ENCODE measurements around the gene CTBS.
"Not testable (repeated sequence)": the region's sequence is repeated elsewhere in the genome, so short reads cannot be mapped to it uniquely, and the experiment has no call there.

CTBS gene

DNA sequence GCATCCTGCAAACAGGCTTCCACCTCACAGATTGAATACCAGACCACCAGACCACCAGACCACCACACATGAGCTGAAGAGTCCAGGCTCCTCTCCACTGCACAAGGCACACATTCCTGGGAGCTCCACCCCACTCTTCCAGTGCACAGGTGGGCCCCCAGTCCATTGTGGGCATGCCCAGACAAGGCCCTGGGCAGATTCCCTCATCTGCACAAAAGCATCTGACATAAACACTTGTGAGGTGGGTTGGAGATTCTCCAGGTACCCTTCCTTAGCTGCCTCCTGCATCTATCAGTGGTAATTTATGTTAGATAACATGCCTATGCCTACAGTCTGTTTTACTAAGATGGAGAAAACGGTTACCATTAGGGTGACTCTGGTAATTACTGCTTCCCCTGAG, 11.6 kb upstream of the CTBS start:
- no peak for DNase-seq (ENCODE audit: low read depth)

DNA sequence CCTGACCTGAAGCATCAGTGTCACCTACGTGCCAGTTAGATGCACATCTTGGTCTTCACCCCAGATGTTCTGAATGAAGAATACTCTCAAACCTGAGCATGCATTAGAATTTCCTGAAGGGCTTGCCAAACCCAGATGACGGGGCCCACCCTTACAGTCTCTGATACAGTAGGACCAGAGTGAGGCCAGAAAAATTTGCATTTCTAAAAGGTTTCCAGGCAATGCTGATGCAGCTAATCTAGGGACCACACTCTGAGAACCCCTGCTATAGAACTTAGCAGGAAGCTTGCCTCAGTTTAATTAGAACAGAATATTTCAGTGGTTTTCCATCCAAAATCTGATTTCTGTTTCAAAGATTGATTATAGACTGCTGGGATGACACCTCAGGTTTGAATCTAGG, 9.9 kb upstream of the CTBS start:
- no peak for DNase-seq (ENCODE audit: low read depth)

DNA sequence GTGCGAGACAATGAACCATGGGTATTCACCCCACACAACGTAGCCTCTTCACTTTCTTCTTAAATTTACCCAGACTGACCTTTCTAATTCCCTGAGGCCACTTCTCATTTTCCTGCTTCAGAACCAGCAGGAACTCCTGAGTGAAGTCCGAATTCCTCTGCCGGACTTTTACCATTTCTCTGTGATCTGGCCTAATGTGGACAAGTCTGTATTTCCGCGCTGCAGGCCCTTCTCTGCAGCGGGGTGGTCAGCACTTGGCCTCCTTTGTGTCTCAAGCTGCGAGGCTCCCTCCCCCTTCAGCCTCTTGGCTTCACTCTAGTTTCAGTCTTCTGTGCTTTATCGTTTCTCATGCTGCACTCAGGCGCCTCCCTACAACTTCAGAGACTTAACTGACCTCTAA, 9.4 kb upstream of the CTBS start:
- DNase-seq (ENCODE audit: low read depth): no peak

DNA sequence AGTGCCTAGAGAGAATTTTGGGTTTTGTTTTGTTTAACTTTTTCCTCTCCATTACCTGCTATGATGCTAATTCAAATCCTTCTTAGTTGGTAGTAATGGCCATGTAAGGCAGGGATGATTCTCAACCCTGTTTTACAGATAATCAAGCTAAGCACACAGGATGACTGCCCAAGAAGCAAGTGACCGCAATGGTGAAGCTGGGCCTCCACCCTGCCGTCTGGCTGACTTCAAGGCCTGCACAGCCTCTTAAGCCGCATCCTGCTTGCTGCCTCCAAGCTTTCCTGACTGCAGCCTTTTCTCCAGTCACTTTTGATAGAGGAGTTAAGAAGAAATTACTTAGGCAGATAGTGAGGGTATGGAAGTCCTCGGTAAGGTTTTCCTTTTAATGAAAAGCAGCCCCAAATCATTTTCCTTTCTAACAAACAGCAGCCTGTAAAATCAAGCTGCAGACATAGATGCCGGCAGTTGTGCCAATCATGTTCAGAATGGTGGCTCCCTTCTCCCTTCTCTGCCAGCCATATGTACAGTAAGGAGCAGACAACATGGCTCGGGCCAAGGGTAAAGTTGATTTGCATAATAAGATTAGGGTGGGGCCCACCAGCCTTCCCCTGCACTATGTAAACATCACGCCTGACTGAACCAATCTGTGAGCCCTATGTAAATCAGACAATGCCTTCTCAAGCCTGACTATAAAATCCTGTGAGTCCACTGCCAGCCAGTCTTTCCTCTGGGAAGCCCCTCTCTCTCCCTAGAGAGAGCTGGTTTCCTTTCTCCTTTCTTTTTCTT, 8.8 kb upstream of the CTBS start:
- no peak for DNase-seq (ENCODE audit: low read depth)

DNA sequence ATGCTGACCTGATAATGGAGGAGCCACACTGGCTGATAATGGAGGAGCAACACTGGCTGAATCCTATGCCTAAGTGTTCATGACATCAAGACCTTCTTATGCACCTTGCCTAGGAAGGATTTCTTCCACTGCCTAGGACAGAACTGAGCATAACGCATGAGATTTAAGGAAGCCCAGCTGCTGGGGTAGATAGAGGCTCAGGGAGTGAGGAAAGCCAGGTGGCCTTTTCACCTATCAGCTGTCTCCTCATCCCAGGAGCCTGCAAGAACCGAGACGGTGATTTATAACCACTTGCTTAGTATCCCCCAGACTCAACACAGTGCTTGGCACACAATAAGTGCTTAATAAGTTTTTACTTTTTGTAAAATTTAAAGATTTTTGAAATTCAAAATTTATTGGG, 7.4 kb upstream of the CTBS start:
- no peak for DNase-seq (ENCODE audit: low read depth)

DNA sequence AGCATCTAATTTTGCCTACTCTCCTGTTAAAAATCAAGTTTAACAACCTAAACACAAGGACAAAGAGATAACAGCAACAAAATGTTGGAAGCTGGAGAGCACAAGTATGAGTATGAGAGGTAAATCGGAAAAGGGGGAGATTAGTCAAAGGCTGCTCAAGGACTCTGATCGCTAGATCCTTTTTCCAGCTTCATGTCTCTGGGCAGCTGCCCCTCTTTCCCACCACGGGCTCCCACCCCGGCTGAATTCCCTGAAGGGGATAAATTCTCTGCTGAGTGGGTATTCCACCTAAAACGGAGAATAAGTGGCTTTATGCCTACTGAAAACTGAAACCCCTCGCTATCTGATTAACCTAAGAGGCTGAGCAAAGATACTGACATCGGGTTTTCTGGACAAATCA, 696 bp upstream of the CTBS start:
- DNase-seq (ENCODE audit: low read depth): no peak

DNA sequence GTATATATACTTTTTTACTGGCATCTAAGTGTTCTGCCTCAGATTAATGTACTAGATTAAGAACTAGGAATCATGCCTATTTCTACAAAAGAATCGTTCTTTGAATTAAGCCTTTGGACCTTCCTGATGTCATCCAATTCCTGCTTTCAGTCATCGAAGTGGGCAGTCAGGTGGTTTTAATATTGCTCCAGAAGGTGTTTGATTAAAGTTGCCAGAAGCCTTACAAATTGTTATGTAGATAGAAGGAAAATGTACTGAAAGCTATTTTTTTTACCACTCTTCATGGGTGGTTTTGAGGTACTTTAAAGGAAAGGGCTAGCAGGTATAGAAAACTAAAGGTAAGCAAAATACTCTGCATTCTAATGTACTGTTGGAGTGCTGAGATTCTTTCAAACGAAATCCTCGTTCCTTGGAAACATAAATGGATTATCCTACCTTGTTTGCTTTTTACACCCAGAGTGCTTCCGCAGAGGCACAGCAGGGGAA, 716 bp downstream of the CTBS start:
- DNase-seq (ENCODE audit: low read depth): no peak

DNA sequence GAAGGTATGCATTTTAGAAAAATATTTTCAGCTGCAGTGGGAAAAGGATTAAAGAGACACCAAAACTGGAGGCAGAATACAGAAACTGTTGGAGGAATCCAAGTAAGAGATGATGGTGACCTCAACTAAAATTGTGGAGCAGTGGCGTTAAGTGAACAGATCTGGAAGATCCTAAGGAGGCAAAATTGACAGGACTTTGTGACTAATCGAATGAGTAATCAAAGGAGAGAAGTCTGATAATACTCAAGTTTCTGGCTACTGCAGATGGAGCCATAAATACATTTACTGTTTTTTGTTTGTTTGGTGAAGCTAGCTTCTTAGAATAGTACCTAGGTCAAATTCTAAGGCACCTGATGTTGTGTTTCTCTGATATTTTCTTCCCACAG, 3.1 kb downstream of the CTBS start:
- DNase-seq (ENCODE audit: low read depth): no peak

DNA sequence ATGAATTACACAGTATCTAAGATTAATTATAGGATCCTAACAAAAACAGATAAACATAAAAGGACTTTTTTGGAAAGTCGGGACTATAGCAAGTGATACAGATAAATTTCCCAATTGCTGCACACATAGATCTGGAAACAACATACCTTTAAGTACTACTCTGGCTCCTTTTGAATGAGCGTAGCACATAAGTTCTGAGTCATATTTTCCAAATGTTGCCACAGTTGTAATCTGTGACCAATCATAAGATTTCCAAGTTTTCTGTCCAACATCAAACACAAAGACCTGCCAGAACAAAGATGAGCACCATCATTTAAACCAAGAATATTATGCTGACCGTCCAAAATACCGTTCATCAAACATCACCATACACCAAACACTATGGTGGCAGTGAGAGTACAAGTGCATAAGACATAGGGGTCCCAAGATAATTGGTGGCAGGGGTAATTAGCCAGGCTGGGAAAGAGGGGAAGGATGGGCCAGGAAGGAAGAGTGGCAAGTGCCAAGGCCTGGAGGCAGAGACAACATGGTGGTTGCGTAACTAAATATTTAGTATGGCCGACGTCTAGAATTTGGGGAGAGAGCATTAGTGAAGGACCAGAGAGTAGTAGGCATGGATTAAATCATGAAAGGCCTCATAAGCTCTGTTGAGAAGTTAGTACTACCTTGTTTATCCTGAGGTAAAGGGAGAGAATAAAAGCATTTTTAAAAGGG, 3.6 kb downstream of the CTBS start:
- no peak for DNase-seq (ENCODE audit: low read depth)

DNA sequence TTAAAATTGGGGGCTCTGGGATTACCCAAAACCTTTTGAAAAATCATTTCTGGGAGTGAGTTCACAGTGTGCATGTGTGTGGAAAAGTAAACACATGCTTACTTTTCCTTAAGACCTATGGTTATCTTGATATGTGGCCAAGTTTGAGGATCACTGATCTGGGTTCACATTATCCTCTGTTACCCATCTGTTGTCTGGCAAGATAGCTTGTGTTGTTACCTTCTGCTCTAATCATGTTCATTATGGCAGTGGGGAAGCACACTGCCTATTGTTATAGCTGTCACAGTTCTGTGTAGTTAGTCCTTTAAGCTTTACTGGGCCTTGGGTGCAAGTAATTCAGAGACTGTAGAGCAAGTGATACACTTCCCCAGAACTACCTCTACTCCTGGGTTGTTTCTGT, 5.0 kb downstream of the CTBS start:
- no peak for DNase-seq (ENCODE audit: low read depth)

DNA sequence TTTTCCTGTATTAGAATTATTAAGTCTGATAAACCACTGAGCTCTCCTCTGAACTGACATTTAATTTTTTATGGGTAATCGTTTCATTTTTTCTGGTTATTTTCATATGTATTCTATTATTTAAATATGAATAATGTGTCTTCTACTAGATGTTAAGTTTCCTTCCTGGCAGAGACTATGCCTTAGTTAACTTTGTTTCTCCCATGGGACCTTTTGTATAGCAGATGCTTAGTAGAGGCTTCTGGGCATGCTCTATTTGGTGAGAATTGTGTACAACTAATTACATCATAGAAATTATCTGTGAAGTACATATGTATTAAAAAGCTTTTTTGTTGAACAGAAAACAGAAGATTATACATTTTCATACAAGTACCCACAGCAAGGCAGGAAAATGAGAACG, 23.4 kb downstream of the CTBS start:
- no peak for DNase-seq (ENCODE audit: low read depth)

DNA sequence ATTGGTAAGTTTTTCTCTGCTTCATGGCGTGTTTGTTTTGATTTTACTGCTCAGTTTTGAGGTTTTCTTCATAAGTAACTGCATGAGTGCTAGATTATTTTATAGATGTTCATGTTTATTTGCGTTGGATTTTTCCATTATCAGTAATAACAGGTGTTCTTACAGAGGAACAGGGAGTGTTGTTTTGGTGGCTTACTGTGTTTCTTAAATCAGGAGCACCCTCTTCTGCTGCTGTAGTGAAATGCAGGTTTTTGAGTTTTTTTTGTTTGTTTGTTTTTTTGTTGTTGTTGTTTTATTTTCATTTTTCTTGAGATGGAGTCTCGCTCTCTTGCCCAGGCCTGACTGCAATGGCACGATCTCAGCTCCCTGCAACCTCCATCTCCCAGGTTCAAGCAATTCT, 32.6 kb downstream of the CTBS start:
- no peak for DNase-seq (ENCODE audit: low read depth)

DNA sequence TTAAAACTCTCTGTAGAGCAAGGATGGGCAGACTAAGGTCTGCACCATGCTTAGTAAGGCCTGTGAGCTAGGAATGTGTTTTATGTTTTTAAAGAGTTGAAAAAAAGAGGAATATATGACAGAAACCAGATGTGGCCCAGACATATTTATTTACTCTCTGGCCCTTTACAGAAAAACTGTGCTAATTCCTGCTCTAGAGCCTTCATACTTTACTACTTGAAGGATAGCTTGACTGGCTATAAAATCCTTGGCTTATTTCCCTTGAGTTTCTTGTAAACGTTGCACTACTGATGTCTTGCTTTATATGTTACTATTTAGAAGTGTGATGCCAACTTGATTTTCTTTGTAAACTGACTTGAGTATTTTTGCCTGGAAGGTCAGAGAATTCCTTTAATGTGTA, 33.5 kb downstream of the CTBS start:
- no peak for DNase-seq (ENCODE audit: low read depth)

DNA sequence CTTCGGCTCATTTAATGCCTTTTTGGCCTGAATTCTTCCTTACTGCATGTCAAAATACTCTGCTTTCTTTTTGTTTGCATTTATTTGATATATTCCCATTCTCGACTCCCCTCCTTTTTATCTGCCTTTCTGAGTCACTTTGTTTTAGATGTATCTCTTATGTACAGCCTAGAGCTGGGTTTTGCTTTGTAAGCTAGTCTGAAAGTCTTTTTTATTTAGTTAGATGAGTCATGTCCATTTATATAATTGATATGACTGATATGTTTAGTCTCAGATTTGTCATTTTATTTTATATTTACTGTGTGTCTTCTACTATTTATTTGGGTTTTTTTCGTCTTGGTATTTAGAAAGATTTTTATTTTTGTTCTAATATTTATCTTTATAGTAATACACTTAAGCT, 34.3 kb downstream of the CTBS start:
- DNase-seq (ENCODE audit: low read depth): no peak

DNA sequence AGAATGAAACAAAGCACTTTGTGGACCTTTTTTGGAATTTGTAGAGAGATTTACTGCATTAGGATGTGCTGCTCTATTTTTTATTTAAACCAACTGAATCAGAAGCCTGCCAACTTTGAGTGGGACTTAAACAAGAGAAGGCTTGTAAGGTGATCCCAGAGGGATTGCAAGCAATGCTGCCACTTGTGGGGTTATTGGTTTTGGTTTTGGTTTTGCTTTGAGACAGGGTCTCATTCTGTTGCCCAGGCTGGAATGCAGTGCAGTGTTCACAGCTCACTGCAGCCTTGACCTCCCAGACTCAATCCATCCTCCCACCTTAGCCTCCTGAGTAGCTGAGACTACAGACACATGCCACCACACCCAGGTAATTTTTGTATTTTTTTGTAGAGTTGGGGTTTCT, 35.6 kb downstream of the CTBS start:
- DNase-seq (ENCODE audit: low read depth): no peak

DNA sequence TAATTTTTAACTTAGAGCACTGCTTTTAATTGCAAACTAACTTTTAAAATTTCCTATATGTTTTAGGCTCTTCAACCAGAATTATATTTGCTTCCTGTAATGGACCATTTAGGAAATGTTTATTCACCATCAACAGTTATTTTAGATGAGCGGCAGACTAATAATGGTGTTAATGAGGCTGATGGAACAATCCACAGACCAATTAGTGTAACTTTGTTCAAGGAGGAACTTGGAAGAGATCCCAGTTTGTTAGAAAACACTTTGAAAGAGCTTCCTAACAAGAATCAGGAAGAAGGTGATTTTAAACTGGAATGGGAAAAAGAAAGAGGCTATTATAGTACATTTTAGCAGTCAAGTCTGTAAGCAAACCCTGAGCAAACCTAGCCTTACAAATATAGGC, 48.5 kb downstream of the CTBS start:
- no peak for DNase-seq (ENCODE audit: low read depth)

DNA sequence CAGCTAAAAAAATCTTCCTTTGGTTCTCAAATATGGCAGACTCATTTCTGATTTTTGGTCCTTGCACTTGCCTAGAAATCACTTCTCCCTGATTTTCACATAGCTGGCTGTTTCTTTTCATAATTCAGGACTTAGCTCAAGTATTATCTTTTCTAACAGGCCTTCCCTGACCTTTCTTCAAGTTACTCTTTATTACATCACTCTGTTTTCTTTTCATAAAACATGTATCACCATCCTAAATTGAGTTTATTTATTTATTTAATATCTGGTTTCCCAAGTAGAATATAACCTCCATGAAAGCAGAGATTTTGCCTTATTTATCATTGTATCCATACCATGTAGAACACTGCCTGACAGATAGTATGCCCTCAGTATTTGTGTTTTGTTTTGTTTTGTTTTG, 49.6 kb downstream of the CTBS start:
- no peak for DNase-seq (ENCODE audit: low read depth)

DNA sequence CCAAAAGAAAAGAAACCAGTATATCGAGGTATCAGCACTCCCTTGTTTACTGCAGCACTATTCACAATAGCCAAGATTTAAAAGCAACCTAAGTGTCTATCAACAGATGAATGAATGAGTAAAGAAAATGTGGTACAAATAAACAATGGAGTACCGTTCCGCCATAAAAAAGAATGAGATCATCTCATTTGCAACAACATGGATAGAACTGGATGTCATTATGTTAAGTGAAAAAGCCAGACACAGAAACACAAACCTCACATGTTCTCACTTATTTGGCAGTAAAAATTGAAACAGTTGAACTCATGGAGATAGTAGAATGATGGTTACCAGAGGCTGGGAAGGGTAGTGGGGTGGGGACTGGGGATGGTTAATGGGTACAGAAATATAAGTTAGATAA, 63.6 kb downstream of the CTBS start:
- DNase-seq (ENCODE audit: low read depth): no peak

DNA sequence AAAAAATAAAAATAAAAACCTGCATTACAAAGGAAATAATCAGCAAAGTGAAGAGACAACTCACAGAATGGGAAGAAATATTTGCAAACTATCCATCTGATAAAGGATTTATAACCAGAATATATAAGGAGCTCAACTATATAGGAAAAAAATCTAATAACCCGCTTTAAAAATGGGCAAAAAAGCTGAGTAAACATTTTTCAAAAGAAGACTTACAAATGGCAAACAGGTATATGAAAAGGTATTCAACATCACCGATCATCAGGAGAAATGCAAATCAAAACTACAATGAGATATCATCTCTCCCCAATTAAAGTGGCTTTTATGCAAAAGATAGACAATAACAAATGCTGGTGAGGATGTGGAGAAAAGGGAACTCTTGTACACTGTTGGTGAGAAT, 64.1 kb downstream of the CTBS start:
- no peak for DNase-seq (ENCODE audit: low read depth)

DNA sequence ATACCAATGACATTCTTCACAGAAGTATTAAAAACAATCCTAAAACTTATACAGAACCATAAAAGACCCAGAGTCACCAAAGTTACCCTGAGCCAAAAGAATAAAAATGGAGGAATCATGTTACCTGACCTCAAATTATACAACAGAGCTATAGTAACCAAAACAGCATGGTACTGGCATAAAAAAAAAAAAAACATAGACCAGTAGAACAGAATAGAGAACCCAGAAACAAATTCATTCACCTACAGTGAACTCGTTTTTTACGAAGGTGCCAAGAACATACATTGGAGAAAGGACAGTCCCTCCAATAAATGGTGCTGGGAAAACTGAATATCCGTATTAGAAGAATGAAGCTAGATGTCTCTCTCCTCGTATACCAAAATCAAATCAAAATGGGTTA, 65.2 kb downstream of the CTBS start:
- DNase-seq (ENCODE audit: low read depth): no peak

DNA sequence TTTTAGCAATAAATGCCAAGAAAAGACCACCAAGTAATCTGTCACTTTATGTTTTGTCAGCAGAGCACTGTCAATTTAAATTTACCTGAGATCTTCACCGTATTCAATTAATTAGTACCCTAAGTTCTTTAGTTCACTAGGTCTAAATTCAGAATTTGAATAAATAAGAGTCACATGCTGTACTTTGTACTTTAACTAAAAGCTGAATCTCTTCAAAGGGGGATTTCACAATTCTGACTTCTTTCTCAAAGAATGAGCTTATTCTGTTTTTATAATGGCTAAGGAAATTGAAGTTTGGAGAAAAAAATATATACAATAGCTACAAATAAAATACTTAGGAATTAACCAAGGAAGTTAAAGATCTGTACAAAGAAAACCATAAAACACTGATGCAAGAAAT, 65.7 kb downstream of the CTBS start:
- DNase-seq (ENCODE audit: low read depth): no peak

DNA sequence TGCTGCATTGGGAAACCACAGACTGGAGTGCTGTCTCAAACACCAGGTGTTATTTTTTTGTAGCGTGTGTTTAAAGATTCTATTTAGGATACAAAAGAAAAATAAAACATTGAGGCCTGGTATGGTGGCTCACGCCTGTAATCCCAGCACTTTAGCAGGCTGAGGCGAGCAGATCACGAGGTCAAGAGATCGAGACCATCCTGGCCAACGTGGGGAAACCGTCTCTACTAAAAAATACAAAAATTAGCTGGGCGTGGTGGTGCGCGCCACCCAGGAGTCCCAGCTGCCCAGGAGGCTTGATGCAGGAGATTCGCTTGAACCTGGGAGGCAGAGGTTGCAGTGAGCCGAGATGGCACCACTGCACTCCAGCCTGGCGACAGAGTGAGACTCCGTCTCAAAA, 66.4 kb downstream of the CTBS start:
- DNase-seq (ENCODE audit: low read depth): not testable (repeated sequence)

DNA sequence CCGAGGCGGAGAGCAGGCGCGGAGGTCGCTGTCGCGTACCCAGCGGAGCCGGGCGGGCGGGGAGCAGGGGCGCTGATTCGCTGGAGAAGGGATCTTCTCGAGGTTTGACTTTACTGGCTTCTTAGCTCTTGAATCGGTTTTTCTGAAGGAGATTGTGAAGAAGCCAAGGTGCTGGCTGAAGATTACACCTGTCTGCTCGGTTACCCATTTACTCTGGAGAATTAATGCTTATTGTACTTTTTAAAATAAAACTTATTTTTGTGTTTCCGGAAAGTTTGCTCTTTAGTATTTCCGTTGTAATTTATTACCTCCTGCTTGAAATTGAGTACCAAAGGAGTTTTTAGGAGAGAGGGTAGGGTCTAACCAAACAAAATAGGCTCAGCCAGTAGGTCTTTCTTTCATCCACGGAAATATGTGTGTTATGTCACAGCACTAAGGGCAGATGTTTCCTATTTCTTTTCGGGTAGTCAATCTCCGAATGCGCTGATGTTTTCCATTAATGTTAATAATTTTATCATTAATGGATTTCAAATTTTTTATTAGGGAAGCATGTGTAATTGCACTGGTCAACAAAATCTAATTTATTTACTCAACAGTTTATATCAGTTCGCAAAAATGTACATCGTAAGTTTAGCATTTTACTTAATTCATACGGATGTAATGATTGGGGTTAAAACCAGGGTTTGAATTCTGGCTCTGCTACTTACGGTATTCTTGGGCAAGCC, 67.3 kb downstream of the CTBS start:
- no peak for DNase-seq (ENCODE audit: low read depth)

All from T follicular helper cell (primary cell).